HG03354 (cell line): ENCODE results near the gene OSGEPL1.
A peak's percentile ranks its signal among the peaks of the same experiment; 100 is the strongest.
"Not testable (repeated sequence)": the region's sequence is repeated elsewhere in the genome, so short reads cannot be mapped to it uniquely, and the experiment has no call there.

Experiments used
- ATAC-seq: cut with Tn5 transposase; IDR thresholded peaks from one replicate; pipeline ENCODE4 v1.9.1; 2021; ENCODE audit warnings: mild to moderate bottlenecking; ENCODE audit not compliant: unreplicated experiment, poor library complexity, severe bottlenecking

OSGEPL1 gene

DNA sequence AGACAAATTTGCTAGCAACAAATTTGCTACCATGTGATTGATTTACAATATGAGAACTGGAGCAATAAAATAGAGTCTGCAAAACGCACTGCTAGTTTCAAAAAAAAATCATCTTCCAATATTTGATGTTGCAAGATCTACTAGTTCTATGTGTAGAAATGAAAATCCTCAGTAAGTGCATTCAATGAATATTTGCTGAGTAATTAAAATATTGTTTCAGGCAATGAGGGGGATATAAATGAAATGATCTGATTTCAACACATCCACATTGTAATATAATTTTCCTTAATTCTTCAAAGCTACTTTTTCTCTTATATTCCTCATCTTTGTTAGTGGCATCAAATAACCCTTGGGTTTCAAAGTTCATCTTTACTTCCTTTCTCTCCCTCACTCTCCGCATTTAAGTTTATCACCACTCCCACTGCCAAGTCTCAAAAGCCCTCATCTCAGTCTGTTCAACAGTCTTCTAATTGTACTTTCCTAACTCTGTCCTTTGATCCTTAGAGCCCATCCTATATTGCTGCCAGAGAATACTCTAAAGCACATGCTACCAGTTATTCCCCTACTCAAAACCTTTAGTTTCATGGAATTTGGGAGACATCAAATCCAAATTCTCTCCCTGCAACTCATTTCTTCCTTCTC is 6.2 kb downstream of the OSGEPL1 start:
- no peak for ATAC-seq

DNA sequence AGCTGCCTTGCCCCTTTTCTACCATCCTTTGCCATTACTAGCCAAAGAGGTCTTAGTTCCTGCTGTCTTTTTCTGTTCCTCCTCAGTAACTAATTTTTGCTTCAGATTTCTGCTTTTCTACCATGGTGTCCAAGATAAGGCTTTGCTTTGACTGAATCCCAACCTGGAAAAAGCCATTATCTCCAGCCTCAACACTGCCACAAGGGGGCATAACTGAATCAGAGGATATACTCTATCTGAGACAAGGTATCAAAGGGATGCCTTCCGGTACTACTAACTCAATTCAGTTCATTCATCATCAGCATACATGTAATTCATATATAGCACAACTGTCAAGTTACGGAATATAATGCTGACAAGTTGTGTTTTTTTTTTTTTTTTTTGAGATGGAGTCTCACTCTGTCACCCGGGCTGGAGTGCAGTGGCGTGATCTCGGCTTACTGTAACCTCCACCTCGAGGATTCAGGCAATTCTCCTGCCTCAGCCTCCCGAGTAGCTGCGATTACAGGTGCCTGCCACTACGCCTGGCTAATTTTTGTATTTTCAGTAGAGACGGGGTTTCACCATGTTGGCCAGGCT is 11.4 kb downstream of the OSGEPL1 start:
- ATAC-seq, result peak; percentile 73

DNA sequence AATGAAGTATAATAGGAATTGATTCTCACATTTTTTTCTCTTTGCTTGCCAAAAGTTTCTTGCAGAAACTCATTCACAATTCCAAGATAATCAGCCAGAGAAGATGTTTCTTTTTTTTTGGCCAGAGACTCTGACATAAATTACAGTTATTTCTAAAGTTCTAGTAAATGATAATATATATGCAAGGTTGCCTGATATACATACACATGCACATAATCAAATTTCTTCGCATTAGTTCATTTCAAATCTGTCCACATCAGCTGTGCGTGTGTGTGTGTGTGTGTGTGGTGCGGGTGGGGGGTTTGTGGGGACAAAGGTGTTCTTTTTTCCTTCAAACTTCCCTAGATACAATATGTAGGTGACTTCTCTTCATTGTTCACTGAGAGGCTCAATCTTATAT is 33.2 kb downstream of the OSGEPL1 start:
- ATAC-seq, result no peak

DNA sequence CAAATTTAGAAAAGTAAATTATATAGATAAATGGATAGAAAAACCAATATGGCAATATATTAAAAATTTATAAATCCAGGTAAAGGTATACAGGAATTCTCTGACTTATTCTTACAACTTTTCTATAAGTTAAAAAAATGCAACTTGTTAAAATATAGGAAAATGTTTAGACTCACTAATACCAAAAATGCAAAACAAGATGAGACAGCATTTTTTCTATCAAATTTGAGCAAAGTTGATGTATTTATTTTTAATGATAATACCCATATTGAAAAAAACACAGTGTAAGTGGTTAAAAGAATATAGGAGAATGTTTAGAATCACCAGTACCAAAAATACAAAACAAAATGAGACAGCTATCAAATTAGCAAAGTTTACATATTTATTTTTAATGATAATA is 35.7 kb downstream of the OSGEPL1 start:
- ATAC-seq, result no peak

- ATAC-seq, result no peak
These were observed 36.3 kb downstream of the OSGEPL1 start for GRCh38 chr2:189726271-189726670.

DNA sequence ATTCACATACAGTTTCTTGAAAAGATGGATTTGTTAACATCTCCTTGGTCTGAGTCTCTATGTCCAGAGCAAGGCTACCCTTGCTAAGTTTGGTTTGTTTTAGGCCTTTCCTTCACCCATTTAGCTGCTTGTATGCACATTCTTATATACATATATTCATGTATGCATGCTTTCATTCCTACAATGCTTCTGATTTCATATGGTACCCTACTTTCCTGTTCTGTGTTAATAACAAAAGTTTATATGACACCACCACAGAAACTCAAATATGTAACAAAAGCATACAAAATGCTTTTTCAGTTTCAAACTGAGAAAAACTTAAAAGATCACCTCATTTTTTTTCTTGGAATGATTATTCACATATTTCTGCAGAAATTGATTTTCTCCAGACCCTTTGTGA is 39.4 kb downstream of the OSGEPL1 start:
- no peak for ATAC-seq

DNA sequence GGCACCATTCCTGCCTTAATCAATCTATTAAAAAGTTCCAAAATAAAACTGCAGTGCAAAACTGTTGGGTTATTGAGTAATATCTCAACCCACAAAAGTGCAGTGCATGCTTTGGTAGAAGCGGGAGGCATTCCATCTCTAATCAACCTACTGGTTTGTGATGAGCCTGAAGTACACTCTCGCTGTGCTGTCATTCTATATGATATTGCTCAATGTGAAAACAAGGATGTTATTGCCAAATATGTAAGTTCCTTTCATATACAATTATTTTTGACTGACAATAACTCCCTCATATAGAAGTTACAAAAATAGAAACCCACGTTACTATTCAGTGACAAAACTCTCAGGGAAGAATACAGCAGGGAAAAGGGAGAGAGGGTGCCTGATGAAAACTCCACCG is 43.0 kb downstream of the OSGEPL1 start:
- ATAC-seq, result no peak

- ATAC-seq, result not testable (repeated sequence)
These were observed 45.0 kb downstream of the OSGEPL1 start for GRCh38 chr2:189717593-189717992.

DNA sequence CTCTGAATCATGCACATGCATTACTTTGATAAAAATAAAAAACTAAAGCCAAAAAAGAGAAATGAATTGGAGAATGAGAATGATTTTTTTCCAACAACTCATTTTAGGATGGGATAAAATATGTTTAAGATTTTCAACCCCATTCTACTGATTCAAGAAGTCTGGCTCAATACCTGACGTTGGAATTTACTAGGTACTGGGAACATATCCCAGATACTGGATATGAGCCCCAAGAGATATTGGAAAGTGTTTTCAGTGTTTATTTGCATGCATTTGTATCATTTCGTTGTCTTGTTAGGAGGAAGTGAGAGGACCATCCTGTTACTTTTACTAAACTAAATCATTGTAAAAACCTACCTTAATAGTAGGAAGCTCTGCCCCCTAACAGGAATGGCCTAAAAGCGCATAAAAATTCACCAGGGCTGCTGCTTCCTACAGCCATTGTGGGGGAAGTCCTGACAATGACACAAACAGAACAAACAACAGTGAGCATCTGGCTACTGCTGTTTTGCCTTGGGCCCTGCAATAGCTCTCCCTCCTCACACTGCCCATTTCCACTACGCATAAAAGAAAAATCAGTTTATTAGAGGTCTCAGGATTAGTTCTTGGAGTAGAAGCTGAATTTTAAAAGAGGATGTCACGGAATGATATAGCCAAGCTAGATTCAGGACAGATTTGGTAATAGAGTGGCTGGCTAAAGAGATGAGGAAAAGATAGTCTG is 52.9 kb downstream of the OSGEPL1 start:
- ATAC-seq, result no peak

- no peak for ATAC-seq
These were observed 60.5 kb downstream of the OSGEPL1 start for GRCh38 chr2:189702071-189702470.

DNA sequence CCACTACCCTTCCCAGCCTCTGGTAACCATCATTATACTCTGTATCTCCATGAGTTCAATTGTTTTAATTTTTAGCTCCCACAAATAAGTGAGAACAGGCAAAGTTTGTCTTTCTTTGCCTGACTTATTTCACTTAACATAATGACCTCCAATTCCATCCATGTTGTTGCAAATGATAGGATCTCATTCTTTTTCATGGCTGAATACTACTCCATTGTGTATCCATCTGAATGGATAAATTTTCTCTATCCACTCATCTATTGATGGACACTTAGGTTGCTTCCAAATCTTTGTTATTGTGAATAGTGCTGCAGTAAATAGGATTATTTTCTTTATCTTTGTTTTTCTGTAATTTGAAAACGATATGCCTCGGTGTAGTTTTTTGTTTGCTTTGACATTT is 61.9 kb downstream of the OSGEPL1 start:
- no peak for ATAC-seq

GRCh38 chr2:189698020-189698887 is 64.3 kb downstream of the OSGEPL1 start:
- ATAC-seq, result peak; percentile 65
